Uterus (tissue), 4 donors: ENCODE results near the gene TMPRSS12. TPM values are rescaled to one million over a fixed set of nuclear protein-coding genes. Genes with fewer than 3 reads are reported as not detected.
"Not testable (repeated sequence)": the region's sequence is repeated elsewhere in the genome, so short reads cannot be mapped to it uniquely, and the experiment has no call there.

Experiments
- DNase-seq, 2 donors: peaks; one replicate each; pipeline ENCODE4 v3.0.0-alpha.2; 2019 to 2020
- H3K27ac ChIP-seq, 2 donors: fragments of 200-600 bp; sonication (generic); 1 replicate in 1 of 2; 2 replicates in 1 of 2; pipeline ENCODE4 v1.5.1; 2016 to 2018
- H3K27me3 ChIP-seq, 2 donors: fragments of 200-600 bp; sonication (generic); one replicate each; pipeline ENCODE4 v1.5.1; 2018 to 2019; ENCODE audit warnings: control low read depth in 1 of 2
- H3K36me3 ChIP-seq, 2 donors: fragments of 200-600 bp; sonication (generic); one replicate each; pipeline ENCODE4 v1.5.1; 2019; ENCODE audit warnings: control low read depth in 1 of 2
- H3K4me1 ChIP-seq, 2 donors: fragments of 200-600 bp; sonication (generic); one replicate each; pipeline ENCODE4 v1.5.1; 2018 to 2019; ENCODE audit warnings: control low read depth in 1 of 2
- H3K4me3 ChIP-seq, 2 donors: fragments of 200-600 bp; sonication (generic); 1 replicate in 1 of 2; 2 replicates in 1 of 2; pipeline ENCODE4 v1.5.1; 2018 to 2019; ENCODE audit warnings: mild to moderate bottlenecking in 1 of 2
- H3K9me3 ChIP-seq, 2 donors: fragments of 200-600 bp; sonication (generic); one replicate each; pipeline ENCODE4 v1.5.1; 2019; ENCODE audit warnings: control low read depth in 1 of 2
- CTCF ChIP-seq, 4 experiments: fragments of 200-600 bp in 2 of 4; fragments of 450-650 bp in 2 of 4; sonication (generic) in 2 of 4; IDR thresholded peaks; one replicate each; pipeline ENCODE4 v1.5.1; 2016 to 2019; ENCODE audit warnings: antibody characterized with exemption in 4 of 4, mild to moderate bottlenecking in 2 of 4, moderate library complexity in 1 of 4
- POLR2A ChIP-seq, 2 donors: fragments of 450-650 bp; IDR thresholded peaks; one replicate each; pipeline ENCODE4 v1.6.1; 2016; ENCODE audit warnings: antibody characterized with exemption in 2 of 2, mild to moderate bottlenecking in 1 of 2, moderate library complexity in 1 of 2
- intact Hi-C: fragments of 100-400 bp; cut with DNase I; formaldehyde crosslinking; loops from one replicate; pipeline ENCODE4 v1.15.1; 2023; ENCODE audit warnings: low total_unique reads
- total RNA-seq, 4 donors: library from RNA; depleted of rRNA in 3 of 4; stranded (reverse); fragments of >200 nt in 3 of 4; gene quantifications; one replicate each; pipeline versions ENCODE4 v1.1.0 to v1.2.4, GENCODE V29; 2014 to 2023
- donor health status: DM: yes; HTN: yes; CAD: no.

TMPRSS12 gene
- total RNA-seq, 4 donors from 2014 or later, result not detected

DNA sequence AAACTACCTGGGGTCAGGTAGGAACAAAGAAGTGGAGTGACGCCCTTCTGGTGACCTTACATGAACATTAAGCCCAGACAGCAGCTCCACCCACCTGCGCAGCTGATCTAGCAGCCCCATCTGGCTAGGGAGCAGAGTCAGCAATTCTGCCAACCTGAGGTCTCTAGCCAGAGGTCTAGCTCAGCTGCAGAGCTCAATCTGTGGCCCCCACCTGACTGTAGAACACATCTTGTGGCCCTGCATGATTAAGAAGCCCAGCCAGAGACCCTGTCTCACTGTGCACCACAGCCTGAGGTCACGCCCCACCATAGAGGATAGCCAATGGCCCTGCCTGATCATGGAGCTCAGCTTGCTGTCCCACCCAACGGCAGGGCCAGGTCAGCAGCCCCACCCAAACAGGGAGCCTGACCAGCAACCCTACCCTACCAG lies 59.0 kb downstream of the TMPRSS12 start:
- intact Hi-C loops, result no loop called here
- H3K4me1 ChIP-seq, result no peaks in the 10 kb centered on the region
- H3K9me3 ChIP-seq, result no peaks in the 10 kb centered on the region

GRCh38 chr12:50908479-50908878 lies 65.8 kb downstream of the TMPRSS12 start:
- H3K4me3 ChIP-seq, DNase-seq, H3K36me3 ChIP-seq, H3K27me3 ChIP-seq, H3K9me3 ChIP-seq, H3K27ac ChIP-seq, H3K4me1 ChIP-seq, intact Hi-C loops: not testable (repeated sequence)

More for the DNA sequence above, 59.0 kb downstream of the TMPRSS12 start:
- TF ChIP-seq POLR2A (IDR thresholded peaks at IDR 0.05), result no peak
- no peak for TF ChIP-seq CTCF (IDR thresholded peaks at IDR 0.05)
- Histone ChIP-seq H3K27ac (no peak overlapping the region), H3K27me3 (no peaks in the 10 kb centered on the region), H3K36me3 (no peaks in the 10 kb centered on the region), H3K4me3 (no peak overlapping the region)
- no peak for DNase-seq

DNA sequence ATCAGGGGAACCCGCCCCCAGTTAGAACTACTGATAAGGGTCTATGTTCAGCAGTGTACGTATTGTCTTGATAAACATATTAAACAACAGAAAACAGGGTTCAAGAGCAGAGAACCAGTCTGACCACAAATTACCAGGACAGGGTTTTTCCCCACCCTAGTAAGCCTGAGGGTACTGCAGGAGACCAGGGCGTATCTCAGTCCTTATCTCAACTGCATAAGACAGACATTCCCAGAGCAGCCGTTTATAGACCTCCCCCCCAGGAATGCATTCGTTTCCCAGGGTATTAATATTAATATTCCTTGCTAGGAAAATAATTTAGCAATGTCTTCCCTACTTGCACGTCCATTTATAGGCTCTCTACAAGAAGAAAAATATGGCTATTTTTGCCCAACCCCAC lies 69.6 kb downstream of the TMPRSS12 start:
- intact Hi-C loops, DNase-seq, H3K27ac ChIP-seq, H3K9me3 ChIP-seq, H3K4me3 ChIP-seq, H3K27me3 ChIP-seq, H3K36me3 ChIP-seq, H3K4me1 ChIP-seq: not testable (repeated sequence)

- H3K27me3 ChIP-seq, result no peaks in the 10 kb centered on the region
- no peak for DNase-seq
- no peaks in the 10 kb centered on the region for H3K4me1 ChIP-seq
- peaks cover 0 to 10% of the 10 kb centered on the region in 2 donors for H3K9me3 ChIP-seq
- intact Hi-C loops, result no loop called here
- H3K27ac ChIP-seq, result no peak overlapping the region
- no peak for TF ChIP-seq POLR2A (IDR thresholded peaks at IDR 0.05)
- TF ChIP-seq CTCF (IDR thresholded peaks at IDR 0.05), result no peak
- no peak overlapping the region for H3K4me3 ChIP-seq
- no peaks in the 10 kb centered on the region for H3K36me3 ChIP-seq
These were observed 70.5 kb downstream of the TMPRSS12 start for GRCh38 chr12:50913224-50913623.

GRCh38 chr12:50914872-50915484 lies 72.3 kb downstream of the TMPRSS12 start:
- H3K27me3 ChIP-seq, result no peaks in the 10 kb centered on the region
- TF ChIP-seq POLR2A (IDR thresholded peaks at IDR 0.05), result no peak
- no peak for TF ChIP-seq CTCF (IDR thresholded peaks at IDR 0.05)
- no peak for DNase-seq
- intact Hi-C loops, result no loop called here
- no peak overlapping the region for H3K4me3 ChIP-seq
- H3K9me3 ChIP-seq, result peaks cover 0 to 10% of the 10 kb centered on the region in 2 donors
- no peaks in the 10 kb centered on the region for H3K36me3 ChIP-seq
- H3K4me1 ChIP-seq, result no peaks in the 10 kb centered on the region
- H3K27ac ChIP-seq, result no peak overlapping the region

GRCh38 chr12:50916292-50916691 lies 73.6 kb downstream of the TMPRSS12 start:
- intact Hi-C loops, result no loop called here

More at GRCh38 chr12:50916292-50916691, 73.6 kb downstream of the TMPRSS12 start:
- no peaks in the 10 kb centered on the region for H3K4me1 ChIP-seq
- no peaks in the 10 kb centered on the region for H3K36me3 ChIP-seq
- TF ChIP-seq POLR2A (IDR thresholded peaks at IDR 0.05), result no peak
- TF ChIP-seq CTCF (IDR thresholded peaks at IDR 0.05), result no peak
- H3K27me3 ChIP-seq, result no peaks in the 10 kb centered on the region
- H3K9me3 ChIP-seq, result peaks cover 0 to 10% of the 10 kb centered on the region in 2 donors
- no peak overlapping the region for H3K4me3 ChIP-seq
- no peak for DNase-seq
- H3K27ac ChIP-seq, result no peak overlapping the region
